ENCODE data around the gene JAZF1. TPM values are rescaled to one million over a fixed set of nuclear protein-coding genes. Genes with fewer than 3 reads are reported as not detected.

JAZF1 gene
- total and polyA plus RNA-seq, 8 donors = 0.58 to 16.7 (median 7.2) TPM

GRCh38 chr7:27901028-27901760 is 279.4 kb downstream of the JAZF1 start:
- intact Hi-C loops (cut with DNase I; ENCODE audit: low total_unique reads) = no loop called here
- WGBS, 5 donors = 15 to 38% (median 22%) methylated on average over 5 of the region's 5 CpGs
- H3K4me3 ChIP-seq = peak overlapping the region in 3 of 4 donors; percentile 16 to 19 (median 17)
- TF ChIP-seq POLR2A (IDR thresholded peaks at IDR 0.05) (no peak), POLR2AphosphoS5 (IDR thresholded peaks at IDR 0.05) (no peak), EP300 (IDR thresholded peaks at IDR 0.05) (no peak)
- peak overlapping the region; percentile 8 to 84 (median 74) for H3K27ac ChIP-seq
- H3K9me3 ChIP-seq = no peaks in the 10 kb centered on the region
- peaks cover 0 to 53% (median 28%) of the 10 kb centered on the region in 4 donors for H3K4me1 ChIP-seq
- H3K36me3 ChIP-seq = no peaks in the 10 kb centered on the region
- H3K27me3 ChIP-seq = no peaks in the 10 kb centered on the region
- DNase-seq = peak in 1 of 2 donors; percentile 63

DNA sequence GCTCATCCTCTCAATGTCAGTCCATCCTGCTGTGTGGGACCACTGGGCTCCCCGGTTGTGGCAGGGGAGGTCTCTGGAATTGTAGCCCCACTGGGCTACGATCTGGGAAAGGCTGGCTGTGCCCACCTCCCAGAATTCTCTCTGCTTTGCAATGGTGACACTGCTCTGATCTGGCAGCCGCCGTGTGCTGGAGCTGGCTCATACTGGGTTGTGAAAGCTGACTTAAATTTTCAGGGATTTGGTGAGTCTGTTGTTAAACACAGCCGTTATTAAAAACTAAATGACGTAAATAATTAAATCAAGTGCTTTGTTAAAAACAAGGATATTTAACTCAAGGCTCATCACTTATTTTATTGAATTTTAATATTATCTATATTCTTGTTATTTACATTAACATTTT is 280.6 kb downstream of the JAZF1 start:
- 87 to 92% (median 89%) methylated on average over 6 of the region's 6 CpGs for WGBS, 5 donors

DNA sequence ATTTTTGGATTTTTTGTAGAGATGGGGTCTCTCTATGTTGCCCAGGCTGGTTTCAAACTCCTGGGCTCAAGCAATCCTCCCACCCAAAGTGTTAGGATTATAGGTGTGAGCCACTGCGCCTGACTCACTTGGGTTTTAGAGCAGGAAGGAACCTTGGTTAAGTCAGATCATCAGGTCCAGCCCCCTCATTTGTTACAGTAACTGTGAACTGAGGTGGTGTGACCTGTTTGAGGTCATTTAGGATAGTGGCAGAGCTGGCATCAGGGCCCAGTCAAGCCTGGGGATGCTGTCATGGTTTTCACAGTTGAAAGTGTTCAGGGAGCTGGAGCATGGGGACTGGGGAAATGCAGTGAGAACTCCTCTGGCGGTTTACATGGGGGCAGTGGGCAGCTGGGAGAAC is 281.0 kb downstream of the JAZF1 start:
- TF ChIP-seq, protein P1, sequence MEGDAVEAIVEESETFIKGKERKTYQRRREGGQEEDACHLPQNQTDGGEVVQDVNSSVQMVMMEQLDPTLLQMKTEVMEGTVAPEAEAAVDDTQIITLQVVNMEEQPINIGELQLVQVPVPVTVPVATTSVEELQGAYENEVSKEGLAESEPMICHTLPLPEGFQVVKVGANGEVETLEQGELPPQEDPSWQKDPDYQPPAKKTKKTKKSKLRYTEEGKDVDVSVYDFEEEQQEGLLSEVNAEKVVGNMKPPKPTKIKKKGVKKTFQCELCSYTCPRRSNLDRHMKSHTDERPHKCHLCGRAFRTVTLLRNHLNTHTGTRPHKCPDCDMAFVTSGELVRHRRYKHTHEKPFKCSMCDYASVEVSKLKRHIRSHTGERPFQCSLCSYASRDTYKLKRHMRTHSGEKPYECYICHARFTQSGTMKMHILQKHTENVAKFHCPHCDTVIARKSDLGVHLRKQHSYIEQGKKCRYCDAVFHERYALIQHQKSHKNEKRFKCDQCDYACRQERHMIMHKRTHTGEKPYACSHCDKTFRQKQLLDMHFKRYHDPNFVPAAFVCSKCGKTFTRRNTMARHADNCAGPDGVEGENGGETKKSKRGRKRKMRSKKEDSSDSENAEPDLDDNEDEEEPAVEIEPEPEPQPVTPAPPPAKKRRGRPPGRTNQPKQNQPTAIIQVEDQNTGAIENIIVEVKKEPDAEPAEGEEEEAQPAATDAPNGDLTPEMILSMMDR (IDR thresholded peaks at IDR 0.05) = no peak
- TF ChIP-seq POLR2AphosphoS5 (IDR thresholded peaks at IDR 0.05) (no peak), EP300 (IDR thresholded peaks at IDR 0.05) (no peak)
- no peak for DNase-seq
- Histone ChIP-seq H3K36me3 (peaks cover 0 to 3% (median under 1%) of the 10 kb centered on the region in 4 donors), H3K27ac (no peak overlapping the region), H3K4me3 (no peak overlapping the region), H3K4me1 (peaks cover 0 to 59% (median 31%) of the 10 kb centered on the region in 4 donors), H3K27me3 (no peaks in the 10 kb centered on the region), H3K9me3 (no peaks in the 10 kb centered on the region)
- intact Hi-C loops (cut with DNase I; ENCODE audit: low total_unique reads) = no loop called here
- 92 to 100% (median 96%) methylated on average over 2 of the region's 2 CpGs for WGBS, 5 donors

More for the DNA sequence above, 280.6 kb downstream of the JAZF1 start:
- Histone ChIP-seq H3K4me1 (peaks cover 0 to 59% (median 31%) of the 10 kb centered on the region in 4 donors), H3K4me3 (no peak overlapping the region), H3K9me3 (no peaks in the 10 kb centered on the region), H3K27me3 (no peaks in the 10 kb centered on the region), H3K36me3 (peaks cover 0 to 1% (median 0%) of the 10 kb centered on the region in 4 donors), H3K27ac (no peak overlapping the region)
- no peak for DNase-seq
- intact Hi-C loops (cut with DNase I; ENCODE audit: low total_unique reads) = no loop called here
- TF ChIP-seq POLR2AphosphoS5 (IDR thresholded peaks at IDR 0.05) (no peak), POLR2A (IDR thresholded peaks at IDR 0.05) (no peak), EP300 (IDR thresholded peaks at IDR 0.05) (no peak)
- TF ChIP-seq, protein P1 (IDR thresholded peaks at IDR 0.05) = no peak

GRCh38 chr7:27897441-27897847 is 283.2 kb downstream of the JAZF1 start:
- peak in 1 of 2 donors; percentile 44 for DNase-seq
- Histone ChIP-seq H3K36me3 (peaks cover 0 to 20% (median 16%) of the 10 kb centered on the region in 4 donors), H3K9me3 (no peaks in the 10 kb centered on the region), H3K27ac (peak overlapping the region in 2 of 5 donors; percentile 10 to 50), H3K27me3 (no peaks in the 10 kb centered on the region), H3K4me3 (no peak overlapping the region), H3K4me1 (peaks cover 0 to 59% (median 31%) of the 10 kb centered on the region in 4 donors)
- intact Hi-C loops (cut with DNase I; ENCODE audit: low total_unique reads) = no loop called here
- TF ChIP-seq POLR2AphosphoS5 (IDR thresholded peaks at IDR 0.05) = no peak
- no peak for TF ChIP-seq EP300 (IDR thresholded peaks at IDR 0.05)
- no peak for TF ChIP-seq POLR2A (IDR thresholded peaks at IDR 0.05)
- TF ChIP-seq, protein P1 (IDR thresholded peaks at IDR 0.05) = no peak
- WGBS, 5 donors = 28 to 71% (median 57%) methylated on average over 9 to 10 of the region's 10 CpGs
